OCI-LY7 (cell line): ENCODE data around the gene SRXN1. TPM values are rescaled to one million over a fixed set of nuclear protein-coding genes. Genes with fewer than 3 reads are reported as not detected.

Experiments
- BruUV-seq: library from RNA; stranded (reverse); fragments of 400-500 nt; replicated peaks from 2 replicates; lab custom pipeline; 2021; lab: Mats Ljungman, UMichigan
- CTCF ChIA-PET: fragments of 300-600 bp; sonication (Branson Sonifier 250); formaldehyde crosslinking; loops from one replicate; lab custom pipeline; 2022; ENCODE audit warnings: antibody characterized with exemption; ENCODE audit not compliant: unreplicated experiment; lab: Charles Lee
- POLR2A ChIA-PET: fragments of 300-600 bp; sonication (Branson Sonifier 250); formaldehyde crosslinking; loops from one replicate; lab custom pipeline; 2022; ENCODE audit warnings: antibody characterized with exemption; lab: Charles Lee
- DNase-seq: peaks from one replicate; pipeline ENCODE4 v3.0.0-alpha.2; 2015; ENCODE audit warnings: low spot score
- H2AFZ ChIP-seq: fragments of 200-600 bp; sonication (generic), shearing (Covaris generic); 2 replicates; pipeline ENCODE4 v1.6.1; 2014; ENCODE audit warnings: mild to moderate bottlenecking, antibody characterized with exemption, low read length, moderate library complexity
- H3K27ac ChIP-seq: fragments of 200-600 bp; sonication (generic); 2 replicates; pipeline ENCODE4 v1.5.1; 2014; ENCODE audit warnings: mixed run types, low read depth, mild to moderate bottlenecking, moderate library complexity, low read length, inconsistent platforms; ENCODE audit not compliant: poor library complexity, severe bottlenecking
- H3K36me3 ChIP-seq: fragments of 200-600 bp; sonication (generic); 2 replicates; pipeline ENCODE4 v1.6.1; 2014; ENCODE audit warnings: mild to moderate bottlenecking, antibody characterized with exemption, low read length, moderate library complexity, mixed read lengths; ENCODE audit not compliant: insufficient read depth
- H3K4me1 ChIP-seq: fragments of 200-600 bp; sonication (generic); 2 replicates; pipeline ENCODE4 v1.5.1; 2014; ENCODE audit warnings: mild to moderate bottlenecking, low read length; ENCODE audit not compliant: insufficient read depth, poor library complexity, severe bottlenecking
- H3K4me2 ChIP-seq: fragments of 200-600 bp; sonication (generic); 2 replicates; pipeline ENCODE4 v1.6.1; 2014; ENCODE audit warnings: mild to moderate bottlenecking, low read length
- H3K4me3 ChIP-seq: fragments of 200-600 bp; sonication (generic); 2 replicates; pipeline ENCODE4 v1.5.1; 2014; ENCODE audit warnings: mild to moderate bottlenecking, low read depth, low read length; ENCODE audit not compliant: poor library complexity, severe bottlenecking
- H3K79me2 ChIP-seq: fragments of 200-600 bp; sonication (generic); 2 replicates; pipeline ENCODE4 v1.6.1; 2016; ENCODE audit warnings: low read depth, mild to moderate bottlenecking, low read length, moderate library complexity, mixed read lengths; ENCODE audit not compliant: insufficient read depth
- H3K9me2 ChIP-seq: fragments of 200-600 bp; sonication (generic); 2 replicates; pipeline ENCODE4 v1.6.1; 2016; ENCODE audit warnings: mild to moderate bottlenecking, low read length, mixed read lengths; ENCODE audit not compliant: insufficient read depth
- H3K9me3 ChIP-seq: fragments of 200-600 bp; sonication (generic); 2 replicates; pipeline ENCODE4 v1.6.1; 2014; ENCODE audit warnings: mild to moderate bottlenecking, mixed run types, low read length, mixed read lengths
- H4K20me1 ChIP-seq: fragments of 200-600 bp; sonication (generic); 2 replicates; pipeline ENCODE4 v1.6.1; 2014; ENCODE audit warnings: mild to moderate bottlenecking, antibody characterized with exemption, low read length, moderate library complexity, mixed read lengths; ENCODE audit not compliant: insufficient read depth
- CTCF ChIP-seq: fragments of 200-600 bp; sonication (generic); conservative IDR thresholded peaks from 2 replicates; pipeline ENCODE4 v1.5.1; 2014; ENCODE audit warnings: mild to moderate bottlenecking, antibody characterized with exemption, low read length, moderate library complexity, mixed read lengths
- EZH2phosphoT487 ChIP-seq: fragments of 200-600 bp; sonication (generic); IDR thresholded peaks from 2 replicates; pipeline ENCODE4 v1.6.1; 2018; ENCODE audit warnings: low read depth, borderline replicate concordance, mild to moderate bottlenecking, mixed run types, antibody characterized with exemption, low read length, moderate library complexity, mixed read lengths
- intact Hi-C: fragments of 100-400 bp; cut with micrococcal nuclease; formaldehyde crosslinking; loops from one replicate; pipeline ENCODE4 v1.10.0; 2022; ENCODE audit not compliant: unreplicated experiment
- total RNA-seq, 2 experiments: library from RNA; depleted of rRNA in 1 of 2; stranded (reverse); fragments of >200 nt in 1 of 2; shearing (Covaris generic) in 1 of 2; gene quantifications; 2 replicates each; pipeline ENCODE4 v1.2.3, GENCODE V29; 2014 to 2022

The SRXN1 gene
- total RNA-seq, 2 experiments from 2014 or later: 18.6 to 19.8 TPM

- no peak within 1 kb of the TSS for H3K27ac ChIP-seq
- H3K79me2 ChIP-seq: no peaks in the 10 kb centered on the region
- ChIA-PET CTCF (no interaction called here), POLR2A (interaction anchor here (0.7 kb wide), 1 partner anchor 300 kb away, joined by 5 read pairs; no protein-coding TSS in a partner anchor)
- intact Hi-C loops: no loop called here
- no peak for DNase-seq
- H3K9me3 ChIP-seq: no peaks in the 10 kb centered on the region
- BruUV-seq: no TSS peak
- peak within 1 kb of the TSS; percentile 43 for H3K4me2 ChIP-seq
- H3K4me3 ChIP-seq: no peak within 1 kb of the TSS
- H3K9me2 ChIP-seq: no peaks in the 10 kb centered on the region
- H4K20me1 ChIP-seq: no peaks in the 10 kb centered on the region
- no peak within 1 kb of the TSS for H2AFZ ChIP-seq
- TF ChIP-seq CTCF: no peak
- H3K36me3 ChIP-seq: no peaks in the 10 kb centered on the region
- H3K4me1 ChIP-seq: peaks cover 13% of the 10 kb centered on the region
Measured at GRCh38 chr20:675453-676314, 22.7 kb upstream of the SRXN1 start, which contains the start of gene SCRT2. Gene SCRT2 (minus strand): TSS chr20:675802. CDS start chr20:675601, 201 bp downstream.

GRCh38 chr20:675033-675452 lies 22.0 kb upstream of the SRXN1 start:
- CTCF ChIA-PET: no interaction called here
- no peaks in the 10 kb centered on the region for H3K9me2 ChIP-seq
- no peak overlapping the region for H3K4me2 ChIP-seq

More at GRCh38 chr20:675033-675452, 22.0 kb upstream of the SRXN1 start:
- no peaks in the 10 kb centered on the region for H3K9me3 ChIP-seq
- BruUV-seq: no TSS peak
- no peaks in the 10 kb centered on the region for H3K79me2 ChIP-seq
- no peak overlapping the region for H2AFZ ChIP-seq
- H3K4me3 ChIP-seq: no peak overlapping the region
- intact Hi-C loops: no loop called here
- POLR2A ChIA-PET: no interaction called here
- no peak overlapping the region for H3K27ac ChIP-seq
- no peak for DNase-seq
- no peak for TF ChIP-seq EZH2phosphoT487
- TF ChIP-seq CTCF: no peak
- H3K4me1 ChIP-seq: peaks cover 13% of the 10 kb centered on the region
- no peaks in the 10 kb centered on the region for H4K20me1 ChIP-seq
- H3K36me3 ChIP-seq: no peaks in the 10 kb centered on the region
